Measurements from ENCODE around the gene TIFAB. TPM values are rescaled to one million over a fixed set of nuclear protein-coding genes. Genes with fewer than 3 reads are reported as not detected.

Gene TIFAB
- polyA plus RNA-seq, 1 of the 3 experiments (the other 2 are of a cell fraction), result not detected

DNA sequence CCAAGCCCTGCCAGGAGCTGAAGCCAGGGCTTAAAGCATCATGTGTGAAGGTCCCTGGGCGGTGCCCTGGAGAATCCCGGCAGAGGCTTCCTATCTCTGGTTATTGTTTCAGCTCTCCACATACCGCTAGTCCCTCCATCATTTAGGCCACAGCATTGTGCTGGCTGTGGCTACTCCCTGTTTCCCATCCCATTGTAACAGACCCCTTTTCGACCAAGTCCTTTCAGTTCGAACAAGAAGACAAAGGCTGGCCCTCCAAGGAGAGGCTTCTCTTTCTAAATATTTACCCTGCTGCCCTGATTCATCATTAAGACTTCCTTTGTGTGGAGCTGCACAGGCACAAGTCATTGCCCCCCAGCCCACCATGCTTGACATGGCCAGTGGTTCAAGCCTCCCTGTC is 42.0 kb upstream of the TIFAB start:
- TF ChIP-seq SIN3A (IDR thresholded peaks at IDR 0.05; ENCODE audit: borderline replicate concordance, low read depth, low read length), result no peak
- TF ChIP-seq, protein P1, sequence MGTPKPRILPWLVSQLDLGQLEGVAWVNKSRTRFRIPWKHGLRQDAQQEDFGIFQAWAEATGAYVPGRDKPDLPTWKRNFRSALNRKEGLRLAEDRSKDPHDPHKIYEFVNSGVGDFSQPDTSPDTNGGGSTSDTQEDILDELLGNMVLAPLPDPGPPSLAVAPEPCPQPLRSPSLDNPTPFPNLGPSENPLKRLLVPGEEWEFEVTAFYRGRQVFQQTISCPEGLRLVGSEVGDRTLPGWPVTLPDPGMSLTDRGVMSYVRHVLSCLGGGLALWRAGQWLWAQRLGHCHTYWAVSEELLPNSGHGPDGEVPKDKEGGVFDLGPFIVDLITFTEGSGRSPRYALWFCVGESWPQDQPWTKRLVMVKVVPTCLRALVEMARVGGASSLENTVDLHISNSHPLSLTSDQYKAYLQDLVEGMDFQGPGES (IDR thresholded peaks at IDR 0.05; ENCODE audit: low read depth, low read length), result no peak
- Histone ChIP-seq H3K4me2 (peak overlapping the region; percentile 38), H3K4me1 (ENCODE audit: control insufficient read depth in 1 of 2, insufficient read depth in 2 of 2, low read depth in 1 of 2, low read length in 1 of 2) (peaks cover 5 to 14% of the 10 kb centered on the region in 2 experiments; a peak in 3 of 4 replicates), H3K9ac (peak overlapping the region; percentile 45; the same call in 1 of the 2 replicates), H4K20me1 (ENCODE audit: insufficient read depth) (no peaks in the 10 kb centered on the region), H3K4me3 (ENCODE audit: low read depth in 2 of 2, low read length in 1 of 2) (no peak overlapping the region), H3K9me3 (no peaks in the 10 kb centered on the region), H3K27me3 (ENCODE audit: insufficient read depth) (no peaks in the 10 kb centered on the region), H3K36me3 (replicated peaks in 1 of 2; ENCODE audit: control insufficient read depth in 1 of 2, insufficient read depth in 2 of 2, low read length in 1 of 2) (no peaks in the 10 kb centered on the region), H3F3A (replicated peaks; ENCODE audit: insufficient read depth) (peaks cover 13% of the 10 kb centered on the region), H2AFZ (ENCODE audit: low read depth) (peak overlapping the region; percentile 82; the same call in 1 of the 2 replicates), H3K9me2 (no peaks in the 10 kb centered on the region), H3K79me2 (ENCODE audit: insufficient read depth) (no peaks in the 10 kb centered on the region), H3K27ac (ENCODE audit: low read depth in 2 of 2, low read length in 1 of 2) (peak overlapping the region in 1 of 2 experiments; percentile 76; a peak in 2 of 4 replicates)
- WGBS (ENCODE audit: low lambda C conversion rate), result 79% methylated on average over 5 of the region's 5 CpGs
- POLR2A ChIA-PET, result no interaction called here
- CTCF ChIA-PET, result interaction anchor here (1.0 to 2.2 kb wide), 4 partner anchors 12 to 57 kb away, joined by 3 to 17 read pairs (median 6); no protein-coding TSS in a partner anchor
- no peak for DNase-seq

DNA sequence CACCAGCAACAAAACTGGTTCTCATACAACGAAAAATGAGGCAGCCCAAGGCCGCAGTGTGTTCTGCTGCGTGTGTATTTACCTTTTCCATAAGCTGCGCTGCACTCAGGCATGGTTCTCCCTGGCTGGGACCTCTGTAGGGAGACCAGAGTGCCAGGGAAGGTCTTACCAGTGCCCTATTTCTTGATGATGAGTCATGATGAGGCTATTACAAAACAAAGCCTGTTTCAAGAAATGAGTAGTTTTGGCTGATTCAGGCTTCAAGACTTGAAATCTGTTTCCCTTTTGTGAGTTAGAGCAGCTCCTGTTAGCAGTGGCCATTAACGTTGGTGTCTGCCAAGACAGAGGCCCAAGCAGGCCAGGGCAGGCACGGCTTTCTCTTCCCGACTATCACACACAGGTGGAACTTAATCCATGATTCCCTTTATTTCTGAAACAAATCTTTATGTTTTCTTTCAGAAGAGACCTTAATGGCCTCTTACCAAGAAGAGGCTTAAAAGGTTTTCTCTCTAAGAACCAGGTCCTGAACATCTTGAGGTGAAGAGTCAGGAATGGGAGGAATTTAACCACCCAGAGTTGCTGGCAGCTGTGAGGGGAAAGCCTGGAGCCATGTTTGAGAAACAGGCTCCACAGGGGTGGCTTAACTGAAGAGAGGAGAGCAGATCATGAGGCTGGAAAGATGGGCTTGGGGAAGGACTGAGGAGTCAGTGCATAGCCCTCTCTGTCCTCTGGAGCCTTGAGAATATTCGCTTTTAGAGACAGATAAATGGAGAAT is 41.4 kb upstream of the TIFAB start:
- POLR2A ChIA-PET, result interaction anchor here (0.8 kb wide), 1 partner anchor 9 kb away, joined by 3 read pairs; no protein-coding TSS in a partner anchor
- Histone ChIP-seq H3K79me2 (ENCODE audit: insufficient read depth) (no peaks in the 10 kb centered on the region), H4K20me1 (ENCODE audit: insufficient read depth) (no peaks in the 10 kb centered on the region), H3K36me3 (replicated peaks in 1 of 2; ENCODE audit: control insufficient read depth in 1 of 2, insufficient read depth in 2 of 2, low read length in 1 of 2) (no peaks in the 10 kb centered on the region), H3K27ac (ENCODE audit: low read depth in 2 of 2, low read length in 1 of 2) (peak overlapping the region in 1 of 2 experiments; percentile 76; a peak in 2 of 4 replicates), H2AFZ (ENCODE audit: low read depth) (peak overlapping the region; percentile 82; the same call in 1 of the 2 replicates), H3K9me3 (no peaks in the 10 kb centered on the region), H3F3A (replicated peaks; ENCODE audit: insufficient read depth) (peaks cover 13% of the 10 kb centered on the region), H3K9ac (peak overlapping the region; percentile 45; the same call in 1 of the 2 replicates), H3K9me2 (no peaks in the 10 kb centered on the region), H3K4me1 (ENCODE audit: control insufficient read depth in 1 of 2, insufficient read depth in 2 of 2, low read depth in 1 of 2, low read length in 1 of 2) (peaks cover 5 to 14% of the 10 kb centered on the region in 2 experiments; a peak in 3 of 4 replicates), H3K27me3 (ENCODE audit: insufficient read depth) (no peaks in the 10 kb centered on the region), H3K4me2 (peak overlapping the region; percentile 38), H3K4me3 (ENCODE audit: low read depth in 2 of 2, low read length in 1 of 2) (no peak overlapping the region)
- CTCF ChIA-PET, result interaction anchor here (1.1 to 1.6 kb wide), 3 partner anchors 11 to 58 kb away, joined by 3 to 8 read pairs (median 5); no protein-coding TSS in a partner anchor
- peak; percentile 73 for TF ChIP-seq TCF12 (IDR thresholded peaks at IDR 0.05)
- 0 out of 2 replicates have a peak, but pooled peaks have one; percentile 12 for TF ChIP-seq POLR2AphosphoS5 (IDR thresholded peaks at IDR 0.05; ENCODE audit: low read depth, low read length)
- TF ChIP-seq MXI1 (IDR thresholded peaks at IDR 0.05; ENCODE audit: low read depth, low read length), result no peak
- TF ChIP-seq YY1 (IDR thresholded peaks at IDR 0.05; ENCODE audit: low read depth), result peak; percentile 42; the same call in 1 of the 2 replicates
- TF ChIP-seq, protein P2, sequence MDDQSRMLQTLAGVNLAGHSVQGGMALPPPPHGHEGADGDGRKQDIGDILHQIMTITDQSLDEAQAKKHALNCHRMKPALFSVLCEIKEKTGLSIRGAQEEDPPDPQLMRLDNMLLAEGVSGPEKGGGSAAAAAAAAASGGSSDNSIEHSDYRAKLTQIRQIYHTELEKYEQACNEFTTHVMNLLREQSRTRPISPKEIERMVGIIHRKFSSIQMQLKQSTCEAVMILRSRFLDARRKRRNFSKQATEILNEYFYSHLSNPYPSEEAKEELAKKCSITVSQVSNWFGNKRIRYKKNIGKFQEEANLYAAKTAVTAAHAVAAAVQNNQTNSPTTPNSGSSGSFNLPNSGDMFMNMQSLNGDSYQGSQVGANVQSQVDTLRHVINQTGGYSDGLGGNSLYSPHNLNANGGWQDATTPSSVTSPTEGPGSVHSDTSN (IDR thresholded peaks at IDR 0.05), result no peak
- peak; percentile 82 for TF ChIP-seq FOSL2 (IDR thresholded peaks at IDR 0.05; ENCODE audit: borderline replicate concordance, low read depth)
- peak; percentile 47 for TF ChIP-seq NFIC (IDR thresholded peaks at IDR 0.05; ENCODE audit: borderline replicate concordance)
- TF ChIP-seq RXRA (IDR thresholded peaks at IDR 0.05; ENCODE audit: borderline replicate concordance, low read depth), result no peak
- no peak for TF ChIP-seq EP300 (IDR thresholded peaks at IDR 0.05; ENCODE audit: borderline replicate concordance in 1 of 2, low read depth in 1 of 2, low read length in 1 of 2)
- TF ChIP-seq TEAD4 (IDR thresholded peaks at IDR 0.05; ENCODE audit: borderline replicate concordance, insufficient read depth), result no peak
- TF ChIP-seq JUND (IDR thresholded peaks at IDR 0.05), result peak; percentile 70
- TF ChIP-seq TAF1 (IDR thresholded peaks at IDR 0.05; ENCODE audit: borderline replicate concordance, low read depth, low read length), result no peak
- DNase-seq, result no peak
- 63% methylated on average over 8 of the region's 8 CpGs for WGBS (ENCODE audit: low lambda C conversion rate)
